HFFc6 (cell line): ENCODE results near the gene OTUB2. TPM values are rescaled to one million over a fixed set of nuclear protein-coding genes. Genes with fewer than 3 reads are reported as not detected.

ENCODE experiments used
- DNase-seq: peaks from one replicate; pipeline ENCODE4 v3.0.0-alpha.2; 2018
- H3K27ac Mint-ChIP-seq: 2 replicates; pipeline ENCODE4 v1.8.0; 2020; ENCODE audit warnings: mild to moderate bottlenecking, mixed read lengths
- H3K27me3 Mint-ChIP-seq: 2 replicates; pipeline ENCODE4 v1.8.0; 2021; ENCODE audit warnings: mild to moderate bottlenecking, moderate library complexity, mixed read lengths; ENCODE audit not compliant: insufficient read depth
- H3K36me3 Mint-ChIP-seq: 2 replicates; pipeline ENCODE4 v1.8.0; 2021; ENCODE audit warnings: low read depth, mixed read lengths
- H3K4me1 Mint-ChIP-seq: 2 replicates; pipeline ENCODE4 v1.8.0; 2020; ENCODE audit warnings: low read depth, mixed read lengths
- H3K4me3 Mint-ChIP-seq: 2 replicates; pipeline ENCODE4 v1.8.0; 2020; ENCODE audit warnings: mild to moderate bottlenecking, moderate library complexity, mixed read lengths
- H3K9me3 Mint-ChIP-seq: 2 replicates; pipeline ENCODE4 v1.8.0; 2020; ENCODE audit warnings: mild to moderate bottlenecking, mixed read lengths
- total RNA-seq, 6 experiments: library from RNA; stranded (reverse); fragmentation: NEBNext Ultra II Directional; extraction: Animal tissue kit (Norgen Biotek cat#: 25700); gene quantifications; 2 replicates in 1 of 6; 3 replicates in 5 of 6; pipeline ENCODE4 v1.2.3, GENCODE V29; 2021
- TF ChIP-seq, protein P1 (sequence below): fragments of 200-600 bp; sonication (generic); IDR thresholded peaks from 2 replicates; pipeline ENCODE4 v1.5.0; 2021; ENCODE audit warnings: antibody characterized with exemption, mild to moderate bottlenecking

OTUB2 gene
- total RNA-seq, 6 experiments from 2014 or later: 0.77 to 1.8 (median 1.2) TPM

DNA sequence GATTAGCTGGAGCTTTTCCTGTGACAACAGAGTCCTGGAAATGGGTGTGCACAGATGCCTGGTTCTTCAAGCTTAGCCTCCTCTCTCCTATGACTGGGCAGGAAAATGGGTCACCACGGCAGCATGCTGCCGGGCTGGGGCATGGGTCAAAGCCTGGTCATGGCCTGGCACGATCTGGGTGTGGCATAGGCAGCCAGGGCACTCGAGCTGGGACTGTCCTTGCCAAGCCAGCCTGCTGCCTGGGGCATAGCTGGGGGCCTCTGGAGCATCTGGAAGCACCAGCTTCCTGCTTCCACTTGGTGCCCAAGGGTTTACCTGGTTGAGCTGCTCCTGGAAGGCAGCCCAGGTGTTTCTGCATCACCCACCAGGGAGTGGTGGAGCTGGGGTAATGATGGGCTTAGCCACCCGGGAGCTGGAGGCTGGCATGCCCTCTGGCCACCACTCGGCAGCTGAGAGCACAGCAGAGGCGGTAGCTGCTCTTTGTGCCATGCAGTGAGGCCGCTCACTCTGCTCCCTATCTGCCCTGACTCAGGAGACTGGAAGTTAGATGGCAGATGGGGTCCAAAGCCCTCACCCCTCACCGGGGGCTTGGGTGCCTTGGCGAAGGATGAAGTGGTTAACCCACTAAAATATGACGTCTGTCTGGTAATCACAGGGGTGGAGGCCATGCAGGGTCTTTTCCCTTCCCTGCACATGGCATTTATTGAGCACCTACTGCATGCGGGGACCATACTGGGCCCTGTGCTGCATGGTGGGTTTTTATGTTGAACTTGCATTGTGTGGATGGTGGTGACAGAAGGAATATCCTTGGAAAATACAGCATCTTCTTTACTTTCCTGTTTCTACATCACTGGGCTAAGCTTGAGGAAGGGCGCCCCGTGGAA is 1.7 kb downstream of the OTUB2 start:
- no peak for DNase-seq
- H3K27ac Mint-ChIP-seq: no peak overlapping the region
- peak overlapping the region; percentile 64 for H3K4me3 Mint-ChIP-seq
- TF ChIP-seq, protein P1, sequence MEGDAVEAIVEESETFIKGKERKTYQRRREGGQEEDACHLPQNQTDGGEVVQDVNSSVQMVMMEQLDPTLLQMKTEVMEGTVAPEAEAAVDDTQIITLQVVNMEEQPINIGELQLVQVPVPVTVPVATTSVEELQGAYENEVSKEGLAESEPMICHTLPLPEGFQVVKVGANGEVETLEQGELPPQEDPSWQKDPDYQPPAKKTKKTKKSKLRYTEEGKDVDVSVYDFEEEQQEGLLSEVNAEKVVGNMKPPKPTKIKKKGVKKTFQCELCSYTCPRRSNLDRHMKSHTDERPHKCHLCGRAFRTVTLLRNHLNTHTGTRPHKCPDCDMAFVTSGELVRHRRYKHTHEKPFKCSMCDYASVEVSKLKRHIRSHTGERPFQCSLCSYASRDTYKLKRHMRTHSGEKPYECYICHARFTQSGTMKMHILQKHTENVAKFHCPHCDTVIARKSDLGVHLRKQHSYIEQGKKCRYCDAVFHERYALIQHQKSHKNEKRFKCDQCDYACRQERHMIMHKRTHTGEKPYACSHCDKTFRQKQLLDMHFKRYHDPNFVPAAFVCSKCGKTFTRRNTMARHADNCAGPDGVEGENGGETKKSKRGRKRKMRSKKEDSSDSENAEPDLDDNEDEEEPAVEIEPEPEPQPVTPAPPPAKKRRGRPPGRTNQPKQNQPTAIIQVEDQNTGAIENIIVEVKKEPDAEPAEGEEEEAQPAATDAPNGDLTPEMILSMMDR: no peak
- no peaks in the 10 kb centered on the region for H3K9me3 Mint-ChIP-seq
- H3K36me3 Mint-ChIP-seq: no peaks in the 10 kb centered on the region
- peaks cover 11% of the 10 kb centered on the region for H3K4me1 Mint-ChIP-seq
- H3K27me3 Mint-ChIP-seq: no peaks in the 10 kb centered on the region; the same call in 1 of the 2 replicates

DNA sequence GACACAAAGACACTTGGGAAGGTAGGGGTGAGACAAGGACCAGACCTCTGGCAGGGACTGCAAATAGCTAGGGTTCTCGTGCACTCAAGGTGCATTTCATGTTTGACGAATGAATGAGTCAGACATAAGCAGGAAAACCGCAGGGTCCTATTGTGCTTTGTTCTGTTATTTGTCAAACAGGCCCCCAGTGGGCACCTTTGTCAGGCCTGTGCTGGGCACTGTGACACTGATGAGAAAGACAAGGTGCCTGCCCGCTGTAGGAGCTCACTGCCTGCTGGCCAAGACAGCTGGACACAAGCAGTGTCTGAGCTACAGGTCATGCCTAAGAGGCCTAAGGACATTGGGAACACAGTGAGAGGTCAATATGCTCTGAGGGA is 2.3 kb downstream of the OTUB2 start:
- Mint-ChIP-seq H3K27ac (no peak overlapping the region), H3K4me3 (no peak overlapping the region), H3K27me3 (no peaks in the 10 kb centered on the region; the same call in 1 of the 2 replicates), H3K9me3 (no peaks in the 10 kb centered on the region), H3K36me3 (no peaks in the 10 kb centered on the region), H3K4me1 (peaks cover 7% of the 10 kb centered on the region)
- TF ChIP-seq, protein P1: no peak
- DNase-seq: no peak

DNA sequence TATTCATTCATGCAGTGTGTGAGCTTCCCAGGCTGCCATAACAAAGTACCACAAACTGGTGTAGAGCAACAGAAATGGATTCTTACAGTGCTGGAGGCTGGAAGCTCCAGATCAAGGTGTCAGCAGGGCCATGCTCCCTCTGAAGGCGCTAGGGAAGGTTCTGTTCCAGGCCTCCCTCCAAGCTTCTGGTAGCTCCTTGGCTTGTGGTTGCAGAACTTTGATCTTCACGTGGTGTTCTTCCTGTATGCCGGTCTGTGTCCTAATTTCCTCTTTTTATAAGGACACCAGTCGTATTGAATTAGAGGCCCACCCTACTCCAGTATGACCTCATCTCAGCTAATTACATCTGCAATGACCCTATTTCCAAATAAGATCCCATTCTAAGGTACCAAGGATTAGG is 3.1 kb downstream of the OTUB2 start:
- no peak for DNase-seq
- Mint-ChIP-seq H3K36me3 (no peaks in the 10 kb centered on the region), H3K27me3 (no peaks in the 10 kb centered on the region; the same call in 1 of the 2 replicates), H3K4me1 (peaks cover 7% of the 10 kb centered on the region), H3K27ac (no peak overlapping the region), H3K4me3 (no peak overlapping the region), H3K9me3 (no peaks in the 10 kb centered on the region)
- TF ChIP-seq, protein P1: no peak

DNA sequence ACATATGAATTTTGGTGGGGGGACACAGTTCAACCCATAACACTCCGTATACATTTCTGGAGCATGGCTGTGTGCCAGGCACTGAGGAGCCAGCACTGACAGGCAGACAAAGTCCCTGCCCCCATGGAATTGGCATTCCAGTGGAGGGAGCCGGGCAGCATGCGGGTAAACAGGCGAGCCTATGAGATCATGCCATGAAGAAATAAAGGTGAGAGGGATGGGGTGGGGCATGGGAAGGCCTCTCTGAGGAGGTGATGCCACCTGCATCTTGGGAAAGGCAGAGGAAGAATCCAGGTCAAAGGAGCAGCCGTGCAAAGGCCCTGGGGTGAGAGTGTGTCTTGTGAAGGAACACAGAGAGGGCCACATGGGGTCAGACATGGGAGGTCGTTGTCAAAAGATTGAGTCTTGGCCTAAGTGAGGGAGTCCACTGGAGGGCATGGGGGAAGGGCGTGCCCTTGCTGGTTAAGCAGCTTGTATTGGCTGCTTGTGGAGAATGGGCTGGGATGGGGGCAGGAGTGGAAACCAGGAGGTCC is 3.6 kb downstream of the OTUB2 start:
- Mint-ChIP-seq H3K4me1 (peaks cover 7% of the 10 kb centered on the region), H3K27ac (no peak overlapping the region), H3K9me3 (no peaks in the 10 kb centered on the region), H3K4me3 (no peak overlapping the region), H3K27me3 (no peaks in the 10 kb centered on the region; the same call in 1 of the 2 replicates), H3K36me3 (no peaks in the 10 kb centered on the region)
- TF ChIP-seq, protein P1: no peak
- DNase-seq: no peak

DNA sequence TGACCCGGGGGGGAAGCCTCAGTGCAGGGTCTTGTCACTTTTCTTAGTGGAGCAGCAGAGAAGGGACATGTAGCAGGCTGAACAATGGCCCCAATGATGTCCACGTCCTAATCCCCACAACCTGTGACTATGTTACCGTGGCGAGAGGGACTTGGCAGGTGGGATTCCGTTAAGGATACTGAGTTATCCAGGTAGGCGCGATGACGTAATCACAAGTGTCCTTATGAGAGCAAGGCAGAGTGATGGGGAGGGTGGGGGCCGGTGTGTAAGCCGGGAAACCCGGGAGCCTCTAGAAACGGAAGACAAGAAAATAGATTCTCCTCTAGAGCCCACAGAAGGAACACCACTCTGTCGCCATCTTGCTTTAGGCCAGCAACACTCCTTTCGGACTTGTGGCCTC is 4.4 kb downstream of the OTUB2 start:
- Mint-ChIP-seq H3K4me3 (no peak overlapping the region), H3K27me3 (no peaks in the 10 kb centered on the region; the same call in 1 of the 2 replicates), H3K36me3 (no peaks in the 10 kb centered on the region), H3K27ac (no peak overlapping the region), H3K9me3 (no peaks in the 10 kb centered on the region), H3K4me1 (peaks cover 6% of the 10 kb centered on the region)
- DNase-seq: no peak
- TF ChIP-seq, protein P1: no peak
